ENCODE data around the gene OXGR1. TPM values are rescaled to one million over a fixed set of nuclear protein-coding genes. Genes with fewer than 3 reads are reported as not detected.

The OXGR1 gene
- total RNA-seq, 2 experiments from 2014 or later: not detected

- no peaks in the 10 kb centered on the region for H3K4me1 Mint-ChIP-seq (ENCODE audit: low read depth)
- H3K27me3 Mint-ChIP-seq: peaks cover 6% of the 10 kb centered on the region
- no peak for DNase-seq
- H3K9me3 Mint-ChIP-seq: peaks cover 7% of the 10 kb centered on the region
- Histone ChIP-seq H3K4me1 (ENCODE audit: insufficient read depth, low read length) (no peaks in the 10 kb centered on the region), H3K27ac (ENCODE audit: low read depth in 1 of 2, low read length in 2 of 2) (no peak overlapping the region), H3K36me3 (ENCODE audit: insufficient read depth, low read length) (no peaks in the 10 kb centered on the region), H3K9me3 (ENCODE audit: control insufficient read depth in 1 of 2, insufficient read depth in 1 of 2, low read length in 2 of 2) (peaks cover 15 to 46% of the 10 kb centered on the region in 2 experiments), H3K4me3 (ENCODE audit: low read length) (no peak overlapping the region), H3K27me3 (ENCODE audit: control insufficient read depth in 1 of 2, insufficient read depth in 2 of 2, low read length in 2 of 2) (no peaks in the 10 kb centered on the region)
- CTCF ChIA-PET: no interaction called here
- no peak overlapping the region for H3K27ac Mint-ChIP-seq
- H3K4me3 Mint-ChIP-seq: no peak overlapping the region
- ATAC-seq (ENCODE audit: poor library complexity): no peak
- no peaks in the 10 kb centered on the region for H3K36me3 Mint-ChIP-seq (ENCODE audit: low read depth)
- POLR2A ChIA-PET: no interaction called here
- TF ChIP-seq, protein P1, sequence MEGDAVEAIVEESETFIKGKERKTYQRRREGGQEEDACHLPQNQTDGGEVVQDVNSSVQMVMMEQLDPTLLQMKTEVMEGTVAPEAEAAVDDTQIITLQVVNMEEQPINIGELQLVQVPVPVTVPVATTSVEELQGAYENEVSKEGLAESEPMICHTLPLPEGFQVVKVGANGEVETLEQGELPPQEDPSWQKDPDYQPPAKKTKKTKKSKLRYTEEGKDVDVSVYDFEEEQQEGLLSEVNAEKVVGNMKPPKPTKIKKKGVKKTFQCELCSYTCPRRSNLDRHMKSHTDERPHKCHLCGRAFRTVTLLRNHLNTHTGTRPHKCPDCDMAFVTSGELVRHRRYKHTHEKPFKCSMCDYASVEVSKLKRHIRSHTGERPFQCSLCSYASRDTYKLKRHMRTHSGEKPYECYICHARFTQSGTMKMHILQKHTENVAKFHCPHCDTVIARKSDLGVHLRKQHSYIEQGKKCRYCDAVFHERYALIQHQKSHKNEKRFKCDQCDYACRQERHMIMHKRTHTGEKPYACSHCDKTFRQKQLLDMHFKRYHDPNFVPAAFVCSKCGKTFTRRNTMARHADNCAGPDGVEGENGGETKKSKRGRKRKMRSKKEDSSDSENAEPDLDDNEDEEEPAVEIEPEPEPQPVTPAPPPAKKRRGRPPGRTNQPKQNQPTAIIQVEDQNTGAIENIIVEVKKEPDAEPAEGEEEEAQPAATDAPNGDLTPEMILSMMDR (IDR thresholded peaks at IDR 0.05): no peak
- intact Hi-C loops (cut with DNase I, micrococcal nuclease): no loop called here
These were observed 27.0 kb downstream of the OXGR1 start for GRCh38 chr13:96967248-96967745.

GRCh38 chr13:96966415-96967102 is 27.7 kb downstream of the OXGR1 start:
- DNase-seq: no peak
- H3K4me1 ChIP-seq (ENCODE audit: insufficient read depth, low read length): no peaks in the 10 kb centered on the region
- Mint-ChIP-seq H3K36me3 (ENCODE audit: low read depth) (no peaks in the 10 kb centered on the region), H3K4me3 (no peak overlapping the region), H3K27ac (no peak overlapping the region), H3K27me3 (peaks cover under 1% of the 10 kb centered on the region), H3K4me1 (ENCODE audit: low read depth) (no peaks in the 10 kb centered on the region), H3K9me3 (peaks cover 4% of the 10 kb centered on the region)
- CTCF ChIA-PET: no interaction called here
- no peaks in the 10 kb centered on the region for H3K36me3 ChIP-seq (ENCODE audit: insufficient read depth, low read length)
- H3K4me3 ChIP-seq (ENCODE audit: low read length): no peak overlapping the region
- ATAC-seq (ENCODE audit: poor library complexity): no peak
- no peaks in the 10 kb centered on the region for H3K27me3 ChIP-seq (ENCODE audit: control insufficient read depth in 1 of 2, insufficient read depth in 2 of 2, low read length in 2 of 2)
- H3K9me3 ChIP-seq (ENCODE audit: control insufficient read depth in 1 of 2, insufficient read depth in 1 of 2, low read length in 2 of 2): peaks cover 15 to 46% of the 10 kb centered on the region in 2 experiments
- intact Hi-C loops (cut with DNase I, micrococcal nuclease): no loop called here
- POLR2A ChIA-PET: no interaction called here
- H3K27ac ChIP-seq (ENCODE audit: low read depth in 1 of 2, low read length in 2 of 2): no peak overlapping the region
- TF ChIP-seq, protein P1 (IDR thresholded peaks at IDR 0.05): no peak

DNA sequence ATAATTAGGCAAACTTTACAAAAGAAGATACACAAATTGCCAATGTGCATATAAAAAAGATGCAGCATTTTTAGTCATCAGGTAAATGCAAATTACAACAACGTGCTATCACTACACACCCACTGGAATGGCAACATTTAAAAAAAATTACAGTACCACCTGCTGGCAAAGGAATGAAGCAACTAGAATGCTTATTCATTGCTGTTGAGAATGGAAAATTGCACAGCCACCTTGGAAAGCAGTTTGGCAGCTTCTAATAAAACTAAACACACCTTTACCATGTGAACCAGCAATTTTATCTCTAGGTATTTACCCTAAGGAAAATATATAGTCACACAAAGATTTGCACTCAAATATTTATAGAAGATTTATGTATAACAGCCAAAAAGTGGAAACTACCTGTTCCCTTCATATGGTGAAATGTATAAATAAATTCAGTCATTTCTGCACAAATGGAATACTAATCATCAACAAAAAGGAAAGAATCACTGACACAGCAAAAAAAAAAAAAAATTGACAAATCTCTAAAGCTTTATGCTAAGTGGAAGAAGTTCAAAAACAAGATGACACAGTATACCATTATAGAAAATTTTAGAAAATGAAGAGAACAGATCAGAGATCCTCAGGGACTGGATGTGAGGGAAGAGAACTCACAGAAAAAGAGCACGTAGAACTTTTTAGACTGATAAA is 30.3 kb downstream of the OXGR1 start:
- CTCF ChIA-PET: no interaction called here

More for the DNA sequence above, 30.3 kb downstream of the OXGR1 start:
- no peaks in the 10 kb centered on the region for H3K4me1 Mint-ChIP-seq (ENCODE audit: low read depth)
- Histone ChIP-seq H3K36me3 (ENCODE audit: insufficient read depth, low read length) (no peaks in the 10 kb centered on the region), H3K27ac (ENCODE audit: low read depth in 1 of 2, low read length in 2 of 2) (no peak overlapping the region), H3K9me3 (ENCODE audit: control insufficient read depth in 1 of 2, insufficient read depth in 1 of 2, low read length in 2 of 2) (peaks cover 12 to 31% of the 10 kb centered on the region in 2 experiments), H3K27me3 (ENCODE audit: control insufficient read depth in 1 of 2, insufficient read depth in 2 of 2, low read length in 2 of 2) (no peaks in the 10 kb centered on the region), H3K4me1 (ENCODE audit: insufficient read depth, low read length) (no peaks in the 10 kb centered on the region), H3K4me3 (ENCODE audit: low read length) (no peak overlapping the region)
- intact Hi-C loops (cut with DNase I, micrococcal nuclease): no loop called here
- no peaks in the 10 kb centered on the region for H3K9me3 Mint-ChIP-seq
- H3K27me3 Mint-ChIP-seq: no peaks in the 10 kb centered on the region
- POLR2A ChIA-PET: no interaction called here
- DNase-seq: no peak
- no peaks in the 10 kb centered on the region for H3K36me3 Mint-ChIP-seq (ENCODE audit: low read depth)
- TF ChIP-seq, protein P1 (IDR thresholded peaks at IDR 0.05): no peak
- no peak for ATAC-seq (ENCODE audit: poor library complexity)
- no peak overlapping the region for H3K27ac Mint-ChIP-seq
- H3K4me3 Mint-ChIP-seq: no peak overlapping the region
